HEK293 (cell line): Measurements from ENCODE around the gene CORO2B.

Experiments used
- ATF2 ChIP-seq: fragments of 450-650 bp; formaldehyde crosslinking; IDR thresholded peaks from 2 replicates; pipeline ENCODE4 v1.5.1; 2016; ENCODE audit warnings: missing biosample characterization, missing genetic modification characterization, low read depth
- BCL11A ChIP-seq: fragments of 450-650 bp; formaldehyde crosslinking; IDR thresholded peaks from 2 replicates; pipeline ENCODE4 v1.5.1; 2016; ENCODE audit warnings: low read depth, missing biosample characterization, missing genetic modification characterization
- CTCF ChIP-seq: fragments of 450-650 bp; formaldehyde crosslinking; IDR thresholded peaks from 2 replicates; pipeline ENCODE4 v1.5.1; 2016; ENCODE audit warnings: missing biosample characterization, missing genetic modification characterization
- GFI1B ChIP-seq: fragments of 450-650 bp; formaldehyde crosslinking; IDR thresholded peaks from 2 replicates; pipeline ENCODE4 v1.5.1; 2016; ENCODE audit warnings: missing biosample characterization, missing genetic modification characterization
- OSR2 ChIP-seq: fragments of 450-650 bp; formaldehyde crosslinking; IDR thresholded peaks from 2 replicates; pipeline ENCODE4 v1.5.1; 2016; ENCODE audit warnings: missing biosample characterization, missing genetic modification characterization
- SALL2 ChIP-seq: fragments of 450-650 bp; formaldehyde crosslinking; IDR thresholded peaks from 2 replicates; pipeline ENCODE4 v1.5.0; 2017; ENCODE audit warnings: missing biosample characterization, mild to moderate bottlenecking, missing genetic modification characterization, borderline replicate concordance
- ZBTB11 ChIP-seq: fragments of 450-650 bp; formaldehyde crosslinking; conservative IDR thresholded peaks from 2 replicates; pipeline ENCODE4 v1.5.1; 2016; ENCODE audit warnings: low read depth, missing biosample characterization, missing genetic modification characterization
- ZNF132 ChIP-seq: fragments of 450-650 bp; formaldehyde crosslinking; IDR thresholded peaks from 2 replicates; pipeline ENCODE4 v1.5.1; 2017; ENCODE audit warnings: missing biosample characterization, missing genetic modification characterization, borderline replicate concordance
- ZNF140 ChIP-seq: fragments of 450-650 bp; formaldehyde crosslinking; IDR thresholded peaks from 2 replicates; pipeline ENCODE4 v1.5.1; 2016; ENCODE audit warnings: missing biosample characterization, missing genetic modification characterization
- ZNF23 ChIP-seq: fragments of 450-650 bp; formaldehyde crosslinking; IDR thresholded peaks from 2 replicates; pipeline ENCODE4 v1.5.1; 2016; ENCODE audit warnings: missing biosample characterization, missing genetic modification characterization, borderline replicate concordance
- ZNF549 ChIP-seq: fragments of 450-650 bp; IDR thresholded peaks from 2 replicates; pipeline ENCODE4 v1.5.1; 2018; ENCODE audit warnings: missing biosample characterization, missing genetic modification characterization, mild to moderate bottlenecking, inconsistent platforms, moderate library complexity
- ZNF701 ChIP-seq: fragments of 450-650 bp; formaldehyde crosslinking; IDR thresholded peaks from 2 replicates; pipeline ENCODE4 v1.5.1; 2016; ENCODE audit warnings: missing biosample characterization, missing genetic modification characterization
- TF ChIP-seq, protein P1 (sequence below): fragments of 450-650 bp; formaldehyde crosslinking; IDR thresholded peaks from 2 replicates; pipeline ENCODE4 v1.5.1; 2017; ENCODE audit warnings: missing biosample characterization, missing genetic modification characterization
- TF ChIP-seq, protein P2 (sequence below): fragments of 450-650 bp; formaldehyde crosslinking; IDR thresholded peaks from 2 replicates; pipeline ENCODE4 v1.5.1; 2016; ENCODE audit warnings: missing biosample characterization, missing genetic modification characterization

- TF ChIP-seq ZNF140 (no peak), GFI1B (tag by site-specific recombination) (no peak), SALL2 (tag by site-specific recombination) (no peak), CTCF (tag by site-specific recombination) (no peak), ZNF23 (tag by site-specific recombination) (no peak), ZBTB11 (tag by site-specific recombination) (no peak), BCL11A (tag by site-specific recombination) (no peak), OSR2 (no peak), ZNF701 (tag by site-specific recombination) (no peak), ZNF132 (tag by site-specific recombination) (no peak), ZNF549 (tag by site-specific recombination) (no peak), ATF2 (tag by site-specific recombination) (no peak)
- TF ChIP-seq, protein P1, sequence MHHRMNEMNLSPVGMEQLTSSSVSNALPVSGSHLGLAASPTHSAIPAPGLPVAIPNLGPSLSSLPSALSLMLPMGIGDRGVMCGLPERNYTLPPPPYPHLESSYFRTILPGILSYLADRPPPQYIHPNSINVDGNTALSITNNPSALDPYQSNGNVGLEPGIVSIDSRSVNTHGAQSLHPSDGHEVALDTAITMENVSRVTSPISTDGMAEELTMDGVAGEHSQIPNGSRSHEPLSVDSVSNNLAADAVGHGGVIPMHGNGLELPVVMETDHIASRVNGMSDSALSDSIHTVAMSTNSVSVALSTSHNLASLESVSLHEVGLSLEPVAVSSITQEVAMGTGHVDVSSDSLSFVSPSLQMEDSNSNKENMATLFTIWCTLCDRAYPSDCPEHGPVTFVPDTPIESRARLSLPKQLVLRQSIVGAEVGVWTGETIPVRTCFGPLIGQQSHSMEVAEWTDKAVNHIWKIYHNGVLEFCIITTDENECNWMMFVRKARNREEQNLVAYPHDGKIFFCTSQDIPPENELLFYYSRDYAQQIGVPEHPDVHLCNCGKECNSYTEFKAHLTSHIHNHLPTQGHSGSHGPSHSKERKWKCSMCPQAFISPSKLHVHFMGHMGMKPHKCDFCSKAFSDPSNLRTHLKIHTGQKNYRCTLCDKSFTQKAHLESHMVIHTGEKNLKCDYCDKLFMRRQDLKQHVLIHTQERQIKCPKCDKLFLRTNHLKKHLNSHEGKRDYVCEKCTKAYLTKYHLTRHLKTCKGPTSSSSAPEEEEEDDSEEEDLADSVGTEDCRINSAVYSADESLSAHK (tag by site-specific recombination) = no peak
- TF ChIP-seq, protein P2, sequence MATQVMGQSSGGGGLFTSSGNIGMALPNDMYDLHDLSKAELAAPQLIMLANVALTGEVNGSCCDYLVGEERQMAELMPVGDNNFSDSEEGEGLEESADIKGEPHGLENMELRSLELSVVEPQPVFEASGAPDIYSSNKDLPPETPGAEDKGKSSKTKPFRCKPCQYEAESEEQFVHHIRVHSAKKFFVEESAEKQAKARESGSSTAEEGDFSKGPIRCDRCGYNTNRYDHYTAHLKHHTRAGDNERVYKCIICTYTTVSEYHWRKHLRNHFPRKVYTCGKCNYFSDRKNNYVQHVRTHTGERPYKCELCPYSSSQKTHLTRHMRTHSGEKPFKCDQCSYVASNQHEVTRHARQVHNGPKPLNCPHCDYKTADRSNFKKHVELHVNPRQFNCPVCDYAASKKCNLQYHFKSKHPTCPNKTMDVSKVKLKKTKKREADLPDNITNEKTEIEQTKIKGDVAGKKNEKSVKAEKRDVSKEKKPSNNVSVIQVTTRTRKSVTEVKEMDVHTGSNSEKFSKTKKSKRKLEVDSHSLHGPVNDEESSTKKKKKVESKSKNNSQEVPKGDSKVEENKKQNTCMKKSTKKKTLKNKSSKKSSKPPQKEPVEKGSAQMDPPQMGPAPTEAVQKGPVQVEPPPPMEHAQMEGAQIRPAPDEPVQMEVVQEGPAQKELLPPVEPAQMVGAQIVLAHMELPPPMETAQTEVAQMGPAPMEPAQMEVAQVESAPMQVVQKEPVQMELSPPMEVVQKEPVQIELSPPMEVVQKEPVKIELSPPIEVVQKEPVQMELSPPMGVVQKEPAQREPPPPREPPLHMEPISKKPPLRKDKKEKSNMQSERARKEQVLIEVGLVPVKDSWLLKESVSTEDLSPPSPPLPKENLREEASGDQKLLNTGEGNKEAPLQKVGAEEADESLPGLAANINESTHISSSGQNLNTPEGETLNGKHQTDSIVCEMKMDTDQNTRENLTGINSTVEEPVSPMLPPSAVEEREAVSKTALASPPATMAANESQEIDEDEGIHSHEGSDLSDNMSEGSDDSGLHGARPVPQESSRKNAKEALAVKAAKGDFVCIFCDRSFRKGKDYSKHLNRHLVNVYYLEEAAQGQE (tag by site-specific recombination) = no peak
Observed at GRCh38 chr15:68589783-68590710, 11.3 kb downstream of the CORO2B start.
